Inflammatory macrophage (primary cell): ENCODE results near the gene CMTM4.
A peak's percentile ranks its signal among the peaks of the same experiment; 100 is the strongest.
"Not testable (repeated sequence)": the region's sequence is repeated elsewhere in the genome, so short reads cannot be mapped to it uniquely, and the experiment has no call there.

Experiments used
- DNase-seq, 2 donors: peaks; one replicate each; pipeline ENCODE4 v3.0.0-alpha.2; 2020 to 2022

The CMTM4 gene

DNA sequence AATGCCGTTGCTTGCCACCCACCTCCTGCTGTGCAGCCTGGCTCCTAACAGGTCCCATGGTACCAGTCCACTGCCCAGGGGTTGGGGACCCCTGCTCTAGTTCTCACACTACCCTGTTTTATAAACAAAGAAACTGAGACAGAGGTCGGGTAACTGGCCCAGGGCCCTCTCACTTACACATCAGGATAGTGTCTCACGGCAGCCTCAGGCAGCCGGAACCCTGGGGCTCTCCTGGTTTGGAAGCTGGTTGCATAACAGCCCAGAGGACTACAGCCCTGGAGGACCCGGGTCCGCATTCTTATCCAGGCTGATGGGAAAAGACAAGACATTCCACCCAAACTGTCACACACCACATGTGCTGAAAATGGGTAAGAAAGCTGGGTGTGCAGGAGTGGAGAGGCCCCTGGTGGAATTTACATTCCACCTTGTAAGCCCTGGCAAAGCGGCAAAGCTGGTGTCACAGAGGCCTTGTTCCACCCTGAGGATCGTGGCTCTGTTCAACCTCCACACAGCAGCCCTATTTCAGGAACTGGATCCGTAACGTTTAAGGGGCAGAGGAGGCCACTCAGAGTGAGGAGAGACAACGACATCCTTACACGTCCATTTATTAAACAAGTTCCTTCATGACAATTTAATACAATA, 82.3 kb downstream of the CMTM4 start:
- no peak for DNase-seq

- no peak for DNase-seq
These were observed 84.1 kb downstream of the CMTM4 start for GRCh38 chr16:66612422-66612821.

DNA sequence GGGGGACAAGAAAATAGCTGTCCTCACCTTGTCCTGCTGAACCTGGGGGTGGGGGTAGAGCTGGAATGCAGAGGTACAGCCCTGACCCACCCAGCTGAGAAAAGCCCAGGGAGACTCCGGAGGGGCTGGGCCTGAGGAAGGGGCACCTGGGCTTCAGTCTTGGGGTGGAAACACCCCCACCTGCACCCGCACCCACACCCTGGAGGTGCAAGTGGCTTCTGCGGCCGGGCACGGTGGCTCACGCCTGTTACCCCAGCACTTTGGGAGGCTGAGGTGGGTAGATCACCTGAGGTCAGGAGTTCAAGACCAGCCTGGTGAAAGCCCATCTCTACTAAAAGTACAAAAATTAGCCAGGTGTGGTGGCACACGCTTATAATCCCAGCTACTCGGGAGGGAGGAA, 84.6 kb downstream of the CMTM4 start:
- not testable (repeated sequence) for DNase-seq

- DNase-seq = no peak
These were observed 86.3 kb downstream of the CMTM4 start for GRCh38 chr16:66610111-66610820.

DNA sequence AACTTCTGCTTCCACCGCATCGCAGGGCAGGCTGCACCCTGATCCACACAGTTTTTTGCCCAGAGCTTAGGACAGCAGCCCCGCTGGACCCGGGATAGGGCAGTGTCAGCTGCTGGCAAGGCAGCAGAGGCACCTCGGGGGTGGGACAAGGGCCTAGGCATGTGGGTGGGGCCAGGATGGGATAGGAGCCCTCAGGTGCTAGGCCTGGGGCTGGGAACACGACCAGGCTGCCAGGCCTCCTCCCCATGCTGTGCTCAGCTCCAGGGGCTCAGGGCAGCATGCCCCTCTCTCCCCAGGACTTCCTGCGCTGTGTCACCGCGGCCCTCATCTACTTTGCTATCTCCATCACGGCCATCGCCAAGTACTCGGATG, 87.4 kb downstream of the CMTM4 start:
- no peak for DNase-seq

DNA sequence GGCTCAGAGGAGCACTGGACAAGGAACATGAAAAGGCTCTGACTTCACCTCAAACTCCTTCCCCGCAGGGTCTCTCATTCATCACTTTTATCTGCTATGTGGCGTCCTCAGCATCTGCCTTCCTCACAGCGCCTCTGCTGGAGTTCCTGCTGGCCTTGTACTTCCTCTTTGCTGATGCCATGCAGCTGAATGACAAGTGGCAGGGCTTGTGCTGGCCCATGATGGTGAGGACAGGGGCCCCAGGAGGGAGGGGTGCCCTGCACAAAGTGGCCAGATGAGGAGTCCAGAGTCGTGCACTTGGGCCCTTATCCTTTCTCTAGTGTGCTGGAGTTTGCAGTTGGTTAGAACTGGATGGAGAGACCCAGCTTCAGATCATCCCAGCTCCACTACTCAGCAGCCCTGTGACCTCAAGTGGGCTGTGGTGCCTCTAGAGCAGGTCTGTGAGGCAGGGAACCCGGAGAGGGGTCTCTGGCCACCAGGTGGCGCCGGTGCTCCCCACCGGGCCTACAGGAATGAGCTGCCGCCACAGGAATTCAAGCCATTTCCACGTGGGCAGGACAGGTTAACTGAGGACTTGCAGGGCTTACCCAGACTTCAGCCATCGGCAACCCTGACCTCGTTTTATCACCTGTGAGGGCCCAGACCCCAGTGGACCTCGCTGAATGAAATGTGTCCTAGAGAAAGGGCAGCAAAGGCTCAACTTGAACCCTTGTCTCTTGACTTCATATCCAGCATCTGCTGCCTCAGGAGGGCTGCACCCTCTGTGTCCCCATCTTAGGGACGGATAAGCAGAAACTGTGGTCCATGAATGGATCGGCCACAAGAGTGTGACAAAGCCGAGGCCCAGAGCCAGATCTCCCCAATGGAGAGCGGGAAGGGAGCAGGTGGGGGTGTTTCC, 88.1 kb downstream of the CMTM4 start:
- DNase-seq = peak; percentile 46 to 57

- DNase-seq = peak; percentile 77 to 78
These were observed 90.4 kb downstream of the CMTM4 start for GRCh38 chr16:66605979-66606751.

DNA sequence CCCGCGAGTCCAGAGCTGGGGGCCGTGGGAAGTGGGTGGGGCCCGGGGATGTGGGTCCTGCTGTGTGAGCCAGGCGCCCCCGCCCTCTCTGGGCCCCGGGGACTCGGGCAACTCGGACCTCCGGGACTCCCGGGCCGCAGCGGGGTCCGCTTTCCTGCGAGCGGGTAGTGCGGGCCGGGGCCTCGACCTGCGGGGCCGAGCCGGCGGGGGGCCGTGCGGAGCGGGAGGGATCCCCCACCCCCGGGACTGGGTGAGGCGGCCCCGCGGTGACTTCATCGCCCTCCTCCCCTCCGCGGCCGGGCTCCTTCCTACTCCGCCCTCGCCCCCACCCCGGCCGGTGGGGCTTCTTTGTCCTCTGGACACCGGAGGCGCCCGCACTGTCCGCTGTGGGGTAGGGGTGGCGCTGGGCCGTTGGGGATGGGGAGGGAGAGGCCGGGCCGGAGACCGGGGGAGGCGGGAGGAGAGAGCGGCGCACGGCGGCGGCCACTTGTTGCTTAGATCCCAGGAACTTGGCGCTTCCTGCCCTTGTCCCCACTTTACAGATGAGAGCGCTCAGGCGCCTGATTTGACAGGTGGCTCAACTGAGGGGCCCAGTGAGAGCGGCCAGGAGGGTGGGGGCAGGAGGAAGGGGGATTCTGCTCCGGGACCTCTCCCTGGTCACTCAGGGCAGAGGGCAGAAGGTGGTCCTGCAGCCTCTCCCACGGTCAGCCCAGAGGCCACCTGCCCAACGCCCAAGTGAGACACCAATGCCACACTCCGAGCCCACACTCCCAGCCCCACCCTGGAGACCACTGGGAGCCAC, 91.2 kb downstream of the CMTM4 start:
- DNase-seq = peak; percentile 44 to 56

- peak; percentile 50 to 62 for DNase-seq
These were observed 92.0 kb downstream of the CMTM4 start, which contains the start of gene CMTM3 for GRCh38 chr16:66604376-66605176. Gene CMTM3 (plus strand): TSS chr16:66604704. CDS start chr16:66604806, 102 bp downstream.

- DNase-seq = peak; percentile 30 to 49
These were observed 92.8 kb downstream of the CMTM4 start for GRCh38 chr16:66603537-66604375.

- no peak for DNase-seq
These were observed 95.1 kb downstream of the CMTM4 start for GRCh38 chr16:66601471-66601870.

GRCh38 chr16:66600477-66600876, 96.1 kb downstream of the CMTM4 start:
- no peak for DNase-seq

DNA sequence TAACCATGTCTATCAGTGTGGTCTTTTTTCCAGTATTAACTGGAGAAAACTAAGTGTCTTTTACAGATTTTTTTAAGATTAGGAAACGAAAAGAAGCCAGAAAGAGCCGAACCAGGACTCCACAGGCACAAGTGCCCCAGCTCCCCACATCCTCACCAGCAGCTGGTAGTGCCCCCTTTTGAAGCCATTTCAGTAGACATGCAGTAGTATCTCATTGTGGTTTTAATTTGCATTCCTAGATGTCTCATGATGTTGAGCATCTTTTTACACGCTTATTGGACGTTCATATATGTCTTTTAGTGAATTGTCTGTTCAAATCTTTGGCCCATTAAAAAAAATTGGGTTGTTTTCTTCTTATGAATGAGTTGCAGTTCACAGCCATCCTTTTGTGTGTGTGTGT, 96.8 kb downstream of the CMTM4 start:
- no peak for DNase-seq

DNA sequence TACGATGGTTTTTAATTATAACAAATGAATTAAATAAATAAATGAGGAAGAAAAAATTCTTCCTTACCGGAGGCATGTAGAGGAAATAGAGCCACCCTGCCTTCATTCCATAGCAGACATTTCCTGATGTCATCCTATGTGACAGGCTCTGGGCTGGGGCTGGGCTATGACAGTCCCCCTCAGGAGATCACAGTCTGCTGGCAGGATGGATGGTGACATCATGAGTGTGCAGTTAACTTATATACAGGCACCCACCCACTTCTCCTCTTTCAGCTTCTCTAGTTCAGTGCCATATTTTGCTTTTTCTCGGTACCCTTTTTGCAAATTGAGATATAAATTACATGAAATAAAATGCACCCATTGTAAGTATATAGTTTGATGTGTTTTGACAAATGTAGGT, 98.4 kb downstream of the CMTM4 start:
- DNase-seq = peak; percentile 47 to 60

- no peak for DNase-seq
These were observed 99.3 kb downstream of the CMTM4 start for GRCh38 chr16:66596986-66597848.

DNA sequence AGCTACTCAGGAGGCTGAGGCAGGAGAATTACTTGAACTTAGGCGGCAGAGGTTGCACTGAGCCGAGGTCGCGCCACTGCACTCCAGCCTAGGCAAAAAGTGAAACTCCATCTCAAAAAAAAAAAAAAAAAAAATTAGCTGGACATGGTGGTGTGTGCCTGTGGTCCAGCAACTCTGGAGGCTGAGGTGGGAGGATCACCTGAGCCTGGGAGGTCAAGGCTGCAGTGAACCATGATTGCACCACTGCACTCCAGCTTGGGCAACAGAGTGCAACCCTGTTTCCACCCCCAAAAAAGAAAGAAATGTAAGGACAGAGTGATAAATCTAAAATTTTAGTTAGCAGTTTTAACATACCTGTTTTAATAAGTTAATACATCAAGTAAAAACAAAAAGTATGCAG, 100.0 kb downstream of the CMTM4 start:
- DNase-seq = not testable (repeated sequence)

DNA sequence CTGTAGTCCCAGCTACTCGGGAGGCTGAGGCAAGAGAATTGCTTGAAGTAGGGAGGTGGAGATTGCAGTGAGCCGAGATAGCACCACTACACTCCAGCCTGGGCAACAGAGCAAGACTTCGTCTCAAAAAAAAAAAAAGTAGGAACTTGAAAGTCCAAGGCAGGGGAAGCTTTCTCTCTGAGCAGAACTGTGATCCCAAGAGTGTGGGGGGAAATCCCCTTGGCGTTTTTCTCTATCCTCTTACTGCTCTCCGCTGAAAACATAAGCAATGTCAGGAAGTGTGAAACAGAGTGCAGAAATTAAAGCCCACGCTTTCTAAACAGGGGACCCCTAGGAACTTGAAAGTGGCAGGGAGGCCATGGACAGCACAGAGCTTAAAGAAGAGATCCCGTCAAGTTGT, 101.8 kb downstream of the CMTM4 start:
- peak; percentile 70 to 81 for DNase-seq

GRCh38 chr16:66592814-66593213, 103.7 kb downstream of the CMTM4 start:
- DNase-seq = no peak

DNA sequence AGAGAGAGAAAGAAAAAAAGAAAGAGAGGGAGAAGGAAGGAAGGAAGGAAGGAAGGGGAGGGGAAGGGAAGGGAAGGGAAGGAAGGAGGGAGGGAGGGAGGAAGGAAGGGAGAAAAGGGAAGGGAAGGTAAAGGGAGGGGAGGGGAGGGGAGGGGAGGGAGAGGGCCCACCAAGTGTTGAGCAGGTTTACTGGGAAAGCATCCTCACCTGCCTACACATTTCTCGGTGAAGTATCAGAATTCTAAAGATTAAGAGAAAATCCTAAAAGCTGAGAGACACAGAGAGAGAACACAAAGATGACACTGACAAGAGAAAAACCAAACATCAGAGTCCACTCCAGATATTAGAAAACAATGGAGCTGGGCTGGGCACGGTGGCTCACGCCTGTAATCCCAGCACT, 104.3 kb downstream of the CMTM4 start:
- no peak for DNase-seq
